ENCODE data around the gene FGG.

DNA sequence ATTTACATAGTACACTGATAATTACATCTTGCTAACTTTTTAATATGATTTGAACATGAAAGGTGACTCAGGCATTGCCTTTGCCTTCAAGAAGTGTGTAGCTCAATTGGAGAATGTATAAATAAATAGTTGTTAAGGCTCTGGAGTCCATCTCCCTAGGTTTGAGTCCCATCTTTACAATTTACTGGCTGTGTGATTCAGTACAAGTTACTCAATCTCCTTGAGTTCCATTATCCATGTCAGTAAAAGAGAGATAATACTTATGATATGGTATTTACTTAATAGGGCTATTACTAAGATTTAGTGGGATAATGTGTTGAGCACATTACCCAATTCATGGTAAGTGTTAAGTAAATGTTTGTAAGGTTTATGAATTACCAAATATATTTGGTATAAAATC lies 1.9 kb upstream of the FGG start:
- no peak for TF ChIP-seq POLR2A (IDR thresholded peaks at IDR 0.05)
- TF ChIP-seq, protein P1, sequence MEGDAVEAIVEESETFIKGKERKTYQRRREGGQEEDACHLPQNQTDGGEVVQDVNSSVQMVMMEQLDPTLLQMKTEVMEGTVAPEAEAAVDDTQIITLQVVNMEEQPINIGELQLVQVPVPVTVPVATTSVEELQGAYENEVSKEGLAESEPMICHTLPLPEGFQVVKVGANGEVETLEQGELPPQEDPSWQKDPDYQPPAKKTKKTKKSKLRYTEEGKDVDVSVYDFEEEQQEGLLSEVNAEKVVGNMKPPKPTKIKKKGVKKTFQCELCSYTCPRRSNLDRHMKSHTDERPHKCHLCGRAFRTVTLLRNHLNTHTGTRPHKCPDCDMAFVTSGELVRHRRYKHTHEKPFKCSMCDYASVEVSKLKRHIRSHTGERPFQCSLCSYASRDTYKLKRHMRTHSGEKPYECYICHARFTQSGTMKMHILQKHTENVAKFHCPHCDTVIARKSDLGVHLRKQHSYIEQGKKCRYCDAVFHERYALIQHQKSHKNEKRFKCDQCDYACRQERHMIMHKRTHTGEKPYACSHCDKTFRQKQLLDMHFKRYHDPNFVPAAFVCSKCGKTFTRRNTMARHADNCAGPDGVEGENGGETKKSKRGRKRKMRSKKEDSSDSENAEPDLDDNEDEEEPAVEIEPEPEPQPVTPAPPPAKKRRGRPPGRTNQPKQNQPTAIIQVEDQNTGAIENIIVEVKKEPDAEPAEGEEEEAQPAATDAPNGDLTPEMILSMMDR (IDR thresholded peaks at IDR 0.05) = no peak

Data from right lobe of liver (tissue), 4 donors.